AG09309 (cell line): ENCODE results near the gene DAZAP2.

ENCODE experiments used
- DNase-seq: peaks from one replicate; pipeline ENCODE4 v3.0.0-alpha.2; 2010; ENCODE audit warnings: low read depth
- H3K4me3 ChIP-seq: 2 replicates; pipeline ENCODE4 v1.5.1; 2011; ENCODE audit warnings: mild to moderate bottlenecking, low read depth, low read length, moderate library complexity; ENCODE audit not compliant: control insufficient read depth
- CTCF ChIP-seq: IDR thresholded peaks from 2 replicates; pipeline ENCODE4 v1.5.1; 2011; ENCODE audit warnings: mild to moderate bottlenecking, low read depth, low read length, inconsistent platforms; ENCODE audit not compliant: insufficient read depth, control insufficient read depth; ENCODE audit errors: missing control alignments

DAZAP2 gene

GRCh38 chr12:51234530-51234929, 4.1 kb upstream of the DAZAP2 start:
- no peak for TF ChIP-seq CTCF
- no peak overlapping the region for H3K4me3 ChIP-seq
- no peak for DNase-seq

- no peak for DNase-seq
- no peak for TF ChIP-seq CTCF
- H3K4me3 ChIP-seq, result peak overlapping the region; percentile 97
Measured at GRCh38 chr12:51238037-51238509, 553 bp upstream of the DAZAP2 start.

- DNase-seq, result no peak
- no peak overlapping the region for H3K4me3 ChIP-seq
- TF ChIP-seq CTCF, result no peak
Measured at GRCh38 chr12:51240971-51241370, 2.3 kb downstream of the DAZAP2 start.

- DNase-seq, result no peak
- H3K4me3 ChIP-seq, result no peak overlapping the region
- no peak for TF ChIP-seq CTCF
Measured at GRCh38 chr12:51242120-51242519, 3.5 kb downstream of the DAZAP2 start.

- DNase-seq, result no peak
- no peak for TF ChIP-seq CTCF
- no peak overlapping the region for H3K4me3 ChIP-seq
Measured at GRCh38 chr12:51242876-51243275, 4.2 kb downstream of the DAZAP2 start.

- DNase-seq, result no peak
- TF ChIP-seq CTCF, result no peak
- H3K4me3 ChIP-seq, result no peak overlapping the region
Measured at GRCh38 chr12:51244269-51244668, 5.6 kb downstream of the DAZAP2 start.
